NCI-H345 (cell line): ENCODE results near the gene NSG1.
A peak's percentile ranks its signal among the peaks of the same experiment; 100 is the strongest.
"Not testable (repeated sequence)": the region's sequence is repeated elsewhere in the genome, so short reads cannot be mapped to it uniquely, and the experiment has no call there.

ENCODE experiments used
- DNase-seq: peaks from one replicate; lab custom pipeline; 2025; lab: John Stamatoyannopoulos, UW

The NSG1 gene

GRCh38 chr4:4386736-4387392 is at the start of gene NSG1:
NSG1 (plus strand) TSS chr4:4387102; CDS start chr4:4387630, 528 bp downstream.
- DNase-seq = peak; percentile 40

GRCh38 chr4:4338210-4339001 is 48.5 kb upstream of the NSG1 start:
- peak; percentile 3 for DNase-seq

- DNase-seq = no peak
These were observed 47.3 kb upstream of the NSG1 start for GRCh38 chr4:4339504-4340085.

- no peak for DNase-seq
These were observed 44.8 kb upstream of the NSG1 start for GRCh38 chr4:4341861-4342650.

GRCh38 chr4:4343038-4343437 is 43.9 kb upstream of the NSG1 start:
- no peak for DNase-seq

- no peak for DNase-seq
These were observed 41.9 kb upstream of the NSG1 start for GRCh38 chr4:4344915-4345527.

GRCh38 chr4:4347585-4347984 is 39.3 kb upstream of the NSG1 start:
- no peak for DNase-seq

GRCh38 chr4:4348585-4348984 is 38.3 kb upstream of the NSG1 start:
- not testable (repeated sequence) for DNase-seq

GRCh38 chr4:4349867-4350266 is 37.0 kb upstream of the NSG1 start:
- DNase-seq = no peak

GRCh38 chr4:4350909-4351308 is 36.0 kb upstream of the NSG1 start:
- DNase-seq = no peak

- DNase-seq = no peak
These were observed 31.6 kb upstream of the NSG1 start for GRCh38 chr4:4355302-4355701.

- DNase-seq = no peak
These were observed 30.5 kb upstream of the NSG1 start for GRCh38 chr4:4356106-4357041.

GRCh38 chr4:4358093-4358854 is 28.6 kb upstream of the NSG1 start:
- no peak for DNase-seq

GRCh38 chr4:4361883-4362282 is 25.0 kb upstream of the NSG1 start:
- DNase-seq = no peak

- DNase-seq = no peak
These were observed 23.8 kb upstream of the NSG1 start for GRCh38 chr4:4362991-4363697.

GRCh38 chr4:4364061-4364460 is 22.8 kb upstream of the NSG1 start:
- no peak for DNase-seq

GRCh38 chr4:4364486-4365208 is 22.3 kb upstream of the NSG1 start:
- no peak for DNase-seq

GRCh38 chr4:4368809-4369580 is 17.9 kb upstream of the NSG1 start:
- no peak for DNase-seq
